ENCODE results near the gene ZFP90.
"Not testable (repeated sequence)": the region's sequence is repeated elsewhere in the genome, so short reads cannot be mapped to it uniquely, and the experiment has no call there.

Gene ZFP90

GRCh38 chr16:68538880-68539701 lies at the start of gene ZFP90:
ZFP90 (plus strand) TSS chr16:68539291; CDS start chr16:68539793, 502 bp downstream.
- peak; percentile 20 for DNase-seq (ENCODE audit: low read depth)

- DNase-seq (ENCODE audit: low read depth): no peak
Observed at GRCh38 chr16:68490358-68490757, 48.7 kb upstream of the ZFP90 start.

GRCh38 chr16:68490829-68491575 lies 48.1 kb upstream of the ZFP90 start:
- no peak for DNase-seq (ENCODE audit: low read depth)

DNA sequence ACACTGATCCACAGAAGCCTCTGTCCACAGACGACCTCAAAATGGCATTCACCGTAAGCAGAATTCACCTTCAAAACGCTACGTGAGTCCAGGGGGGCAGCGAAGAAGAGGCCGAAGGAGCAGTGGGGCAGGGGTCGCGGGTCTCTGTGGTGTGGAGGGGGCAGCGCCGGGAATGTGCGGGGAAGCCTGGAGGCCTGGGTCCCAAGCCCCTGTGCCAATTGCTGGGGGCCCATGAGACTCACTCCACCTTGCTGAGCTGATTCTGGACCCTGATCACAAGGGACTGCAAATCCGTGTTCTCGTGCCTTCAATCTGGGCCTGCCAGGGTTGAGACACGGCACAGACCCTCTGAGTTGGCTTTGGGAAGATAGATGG lies 47.5 kb upstream of the ZFP90 start:
- no peak for DNase-seq (ENCODE audit: low read depth)

DNA sequence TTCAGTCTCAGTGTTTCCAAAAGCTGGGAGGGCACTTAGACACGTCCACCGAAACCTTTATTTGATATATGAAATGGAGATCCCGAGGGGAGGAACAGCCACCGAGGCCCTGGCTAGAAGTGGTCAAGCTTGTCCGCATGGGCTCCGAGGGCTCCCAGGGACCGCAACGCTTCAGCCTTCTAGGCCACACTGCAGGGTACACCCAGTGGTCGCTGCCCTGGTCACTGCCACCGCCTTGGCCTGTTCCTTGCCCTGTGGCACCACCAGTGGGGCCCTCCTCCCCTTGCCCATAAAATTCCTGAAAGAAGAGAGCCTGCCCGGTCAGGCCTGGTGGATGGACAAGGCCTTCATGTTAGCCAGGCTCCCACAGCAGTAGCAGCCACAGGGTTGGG lies 46.9 kb upstream of the ZFP90 start:
- no peak for DNase-seq (ENCODE audit: low read depth)

GRCh38 chr16:68492543-68493411 lies 46.3 kb upstream of the ZFP90 start:
- DNase-seq (ENCODE audit: low read depth): no peak

- no peak for DNase-seq (ENCODE audit: low read depth)
Observed at GRCh38 chr16:68493412-68494070, 45.5 kb upstream of the ZFP90 start.

GRCh38 chr16:68494261-68494660 lies 44.8 kb upstream of the ZFP90 start:
- DNase-seq (ENCODE audit: low read depth): not testable (repeated sequence)

- no peak for DNase-seq (ENCODE audit: low read depth)
Observed at GRCh38 chr16:68496689-68497088, 42.4 kb upstream of the ZFP90 start.

DNA sequence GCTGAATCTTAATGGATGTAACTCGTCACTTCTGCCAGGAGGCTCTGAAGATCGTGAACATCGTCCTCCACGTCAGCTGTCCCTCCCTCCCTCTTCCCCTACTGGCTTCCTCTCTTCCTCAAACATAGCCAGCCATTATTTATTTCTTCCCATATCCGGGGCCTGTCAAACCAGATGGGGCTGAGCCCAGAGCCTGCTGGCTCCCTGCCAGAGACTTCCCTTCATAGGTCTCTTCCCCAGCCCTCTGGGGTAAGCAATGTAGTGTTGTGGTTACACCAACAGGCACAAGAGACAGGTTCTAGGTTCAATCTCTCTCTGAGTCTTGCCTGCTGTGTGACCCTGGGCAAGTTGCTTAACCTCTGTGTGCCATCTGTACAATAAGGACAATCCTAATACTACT lies 40.1 kb upstream of the ZFP90 start:
- DNase-seq (ENCODE audit: low read depth): no peak

GRCh38 chr16:68503334-68503733 lies 35.8 kb upstream of the ZFP90 start:
- no peak for DNase-seq (ENCODE audit: low read depth)

- DNase-seq (ENCODE audit: low read depth): no peak
Observed at GRCh38 chr16:68504066-68504465, 35.0 kb upstream of the ZFP90 start.

DNA sequence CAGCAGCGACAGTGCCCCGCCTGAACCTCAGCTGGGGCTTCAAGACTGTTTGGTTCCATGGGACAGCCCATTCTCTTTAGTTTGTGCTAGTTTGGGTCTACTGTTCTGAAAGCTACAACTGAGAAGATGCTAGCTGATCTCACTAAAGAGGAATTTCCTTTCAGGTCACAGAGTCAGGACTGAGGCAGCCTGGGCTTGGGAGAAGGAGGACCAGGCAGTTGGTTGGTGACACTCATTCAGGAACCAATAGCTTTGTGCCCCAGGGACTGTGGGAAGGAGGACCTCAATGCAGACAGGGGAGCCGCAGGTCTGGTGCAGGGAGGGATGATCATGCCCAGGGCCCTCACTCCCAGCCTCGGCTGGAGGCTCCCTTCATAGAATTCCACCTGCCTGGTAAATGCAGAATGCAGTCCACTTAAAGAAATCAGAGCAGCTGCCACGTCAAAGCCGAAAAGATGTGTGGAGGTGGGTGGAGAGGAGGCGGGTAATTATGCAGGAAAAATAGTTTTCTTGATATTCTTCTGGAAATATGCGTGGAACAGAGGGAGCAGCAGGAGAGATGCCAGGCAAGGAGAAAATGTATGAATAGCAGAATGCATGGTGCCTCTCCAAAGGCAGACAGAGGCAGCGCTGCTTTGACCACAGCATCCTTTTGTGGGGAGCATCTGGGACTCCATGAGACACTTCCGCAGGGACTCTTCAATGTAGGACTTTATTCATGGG lies 32.6 kb upstream of the ZFP90 start:
- DNase-seq (ENCODE audit: low read depth): no peak

DNA sequence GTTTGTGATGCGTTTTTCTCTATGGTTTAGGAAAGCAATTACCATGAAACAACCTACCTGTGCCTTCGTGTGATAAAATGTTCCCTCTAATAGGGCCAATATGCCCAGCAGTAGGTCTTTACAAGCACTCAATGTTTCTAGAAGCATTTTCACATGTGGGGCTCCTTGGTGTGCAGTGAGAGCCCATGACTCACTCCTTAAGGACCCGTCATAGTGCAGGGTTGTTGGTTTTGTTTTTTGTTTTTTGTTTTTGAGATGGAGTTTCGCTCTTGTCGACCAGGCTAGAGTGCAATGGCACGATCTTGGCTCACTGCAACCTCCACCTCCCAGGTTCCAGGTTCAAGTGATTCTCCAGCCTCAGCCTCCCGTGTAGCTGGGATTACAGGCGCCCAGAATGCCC lies 31.1 kb upstream of the ZFP90 start:
- no peak for DNase-seq (ENCODE audit: low read depth)

DNA sequence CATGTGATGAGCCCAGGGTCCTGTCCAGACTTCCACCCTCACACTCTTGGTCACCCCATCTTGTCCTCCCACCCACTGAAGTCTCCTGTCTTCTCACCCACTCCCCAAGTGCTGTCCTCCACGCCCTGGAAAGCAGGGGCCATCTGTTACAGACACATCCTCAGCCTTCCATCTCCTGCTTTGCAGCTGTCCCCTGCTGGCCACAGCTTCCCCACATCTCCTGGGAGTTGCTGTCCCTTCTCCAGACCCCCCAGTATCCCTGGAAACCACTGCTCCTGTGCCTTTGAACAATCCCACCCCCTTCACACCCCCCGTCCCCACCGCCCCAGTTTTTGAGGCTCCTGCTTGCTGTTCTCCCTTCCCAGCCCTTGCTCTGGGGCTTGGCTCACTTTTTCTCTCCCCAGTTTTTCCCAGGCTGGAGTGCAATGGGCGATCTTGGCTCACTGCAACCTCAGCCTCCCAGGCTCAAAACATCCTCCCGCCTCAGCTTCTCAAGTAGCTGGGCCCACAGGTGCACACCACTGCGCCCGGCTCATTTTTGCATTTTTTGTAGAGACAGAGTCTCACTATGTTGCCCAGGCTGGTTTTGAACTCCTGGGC lies 30.4 kb upstream of the ZFP90 start:
- no peak for DNase-seq (ENCODE audit: low read depth)

DNA sequence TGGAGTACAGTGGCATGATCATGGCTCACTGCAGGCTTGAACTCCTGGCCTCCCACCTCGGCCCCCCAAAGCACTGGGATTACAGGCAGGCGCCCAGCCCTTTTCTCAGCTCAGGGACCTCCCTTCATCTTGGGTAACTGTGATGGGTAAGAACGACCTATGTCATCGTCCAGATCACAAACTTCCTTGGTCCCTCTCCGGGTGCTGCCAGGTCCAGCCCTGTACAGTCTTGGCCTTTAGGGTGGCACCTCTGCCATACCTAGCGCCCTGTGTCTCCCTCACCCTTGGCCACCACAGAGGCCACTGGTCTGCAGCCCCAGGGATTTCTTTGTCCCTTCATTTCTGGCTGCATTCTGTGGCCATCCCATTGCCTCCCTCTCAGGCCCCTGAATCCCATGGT lies 29.7 kb upstream of the ZFP90 start:
- DNase-seq (ENCODE audit: low read depth): no peak

DNA sequence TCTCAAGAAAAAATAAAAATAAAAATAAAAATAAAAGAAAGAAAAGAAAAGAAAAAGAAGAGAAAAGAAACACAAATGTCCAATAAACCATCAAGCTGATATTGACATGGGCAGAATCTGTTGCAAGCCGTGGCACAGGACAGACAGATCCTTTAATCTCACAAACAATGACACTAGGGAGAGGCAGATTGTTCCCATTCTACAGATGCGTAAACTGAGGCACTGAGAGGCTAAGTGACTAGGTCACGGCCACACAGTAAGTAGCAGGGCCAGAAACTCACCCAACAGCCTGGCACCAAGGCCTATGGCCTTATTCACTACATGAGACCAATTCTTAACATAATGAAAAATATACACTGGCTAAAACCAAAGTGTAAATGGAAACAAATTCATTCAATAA lies 28.3 kb upstream of the ZFP90 start:
- DNase-seq (ENCODE audit: low read depth): no peak

DNA sequence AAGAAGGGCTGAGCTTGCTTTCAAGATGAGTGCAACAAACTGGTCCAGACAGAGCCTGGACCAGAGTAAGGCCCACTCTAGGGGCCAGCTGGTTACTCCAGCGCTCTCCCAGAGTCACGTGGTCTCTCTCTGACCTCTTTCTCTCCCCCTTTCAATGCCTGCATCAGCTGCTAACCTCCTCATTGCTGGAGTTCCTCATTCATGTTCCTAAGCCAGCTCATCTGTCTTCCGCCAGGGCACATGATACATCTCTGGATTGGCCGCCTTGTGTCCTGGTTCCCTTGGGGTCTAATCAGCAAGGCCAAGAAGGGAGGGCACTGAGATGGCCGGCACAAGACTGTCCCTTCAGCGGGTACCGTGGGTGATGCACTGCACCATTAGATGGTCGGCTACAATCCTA lies 26.9 kb upstream of the ZFP90 start:
- DNase-seq (ENCODE audit: low read depth): no peak

GRCh38 chr16:68512742-68513141 lies 26.3 kb upstream of the ZFP90 start:
- no peak for DNase-seq (ENCODE audit: low read depth)

GRCh38 chr16:68514511-68514910 lies 24.6 kb upstream of the ZFP90 start:
- no peak for DNase-seq (ENCODE audit: low read depth)

DNA sequence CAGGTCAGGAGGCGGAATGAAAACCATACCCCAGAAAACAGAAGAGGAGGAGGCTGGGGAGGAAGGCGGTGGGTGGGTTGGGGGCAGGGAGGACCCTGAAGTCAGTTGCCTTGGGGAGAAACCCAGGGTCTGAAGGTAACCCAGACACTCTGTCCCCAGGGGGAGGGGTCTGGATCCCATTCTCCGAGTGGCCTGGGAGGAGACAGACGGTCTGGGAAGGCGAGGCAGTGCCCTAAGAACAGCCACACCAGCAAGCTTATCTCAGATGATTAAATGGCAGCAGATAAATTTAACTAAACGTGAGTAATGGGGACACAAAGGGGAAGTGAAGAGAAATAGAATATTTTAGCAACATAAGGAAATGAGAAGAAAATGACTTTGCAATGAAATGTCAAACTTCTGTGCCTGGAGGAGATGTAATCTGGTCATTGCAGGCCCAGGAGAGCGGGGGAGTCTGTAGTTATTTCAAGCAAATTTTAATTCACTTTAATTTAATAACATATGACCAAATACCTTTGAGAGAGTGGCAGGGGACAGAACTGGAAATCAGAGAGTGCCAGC lies 21.4 kb upstream of the ZFP90 start:
- DNase-seq (ENCODE audit: low read depth): no peak
